NCI-H510A treated with DMSO at 0.1 percent for 48 hours (cell line): ENCODE data around the gene NAXD.
"Not testable (repeated sequence)": the region's sequence is repeated elsewhere in the genome, so short reads cannot be mapped to it uniquely, and the experiment has no call there.

Source experiments
- DNase-seq: peaks from one replicate; lab custom pipeline; 2025; lab: John Stamatoyannopoulos, UW

The NAXD gene

DNA sequence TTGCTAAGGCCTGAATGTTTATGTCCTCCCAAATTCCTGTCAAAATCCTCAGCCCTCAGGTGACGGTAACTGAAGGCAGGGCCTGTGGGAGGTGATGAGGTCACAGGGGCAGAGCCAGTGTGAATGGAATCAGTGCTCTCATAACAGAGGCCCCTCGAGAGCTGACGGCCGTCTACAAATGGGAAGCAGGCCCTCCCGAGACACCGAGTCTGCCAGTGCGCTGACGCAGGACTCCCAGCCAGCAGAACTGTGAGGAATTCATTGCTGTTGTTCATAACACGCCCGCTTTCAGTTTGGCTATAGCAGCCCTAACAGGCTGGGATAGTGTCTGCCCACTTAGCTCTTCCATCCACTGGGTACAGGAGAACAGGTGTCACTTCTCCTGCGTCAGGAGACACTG, 49.3 kb downstream of the NAXD start:
- DNase-seq = no peak

- DNase-seq = no peak
Observed at GRCh38 chr13:110665491-110666254, 50.3 kb downstream of the NAXD start.

DNA sequence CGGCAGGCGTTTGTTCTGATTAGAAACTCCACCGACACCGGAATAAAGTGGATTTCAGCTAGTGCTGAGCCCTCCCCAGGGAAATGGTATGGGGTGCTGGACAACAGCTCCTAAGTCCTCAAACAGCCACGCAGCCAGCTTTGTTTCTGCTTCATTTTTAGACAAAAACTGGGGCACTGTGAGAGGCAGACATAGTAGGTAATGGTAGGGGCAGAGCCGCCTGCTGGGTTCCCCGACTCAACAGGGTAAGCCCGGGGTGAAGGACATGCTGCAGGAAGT, 50.8 kb downstream of the NAXD start:
- no peak for DNase-seq

DNA sequence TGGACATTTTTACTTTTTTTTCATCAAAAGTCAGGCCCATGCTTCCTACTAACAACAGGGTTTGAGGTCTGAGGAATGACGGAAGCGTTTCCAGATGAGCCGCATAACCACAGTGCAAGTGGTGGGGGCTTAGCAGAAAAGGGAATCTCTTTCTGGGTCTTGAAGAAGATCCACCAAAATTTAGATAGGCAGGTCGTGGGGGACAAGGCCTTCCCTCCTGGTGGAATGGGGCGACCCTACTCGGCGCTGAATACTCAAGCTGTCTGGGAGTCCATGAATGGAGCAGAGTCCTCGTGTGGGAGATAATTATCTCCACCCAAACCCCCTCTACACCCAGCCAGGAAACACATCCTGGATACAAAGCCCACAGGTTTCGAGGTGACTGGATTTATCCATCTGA, 53.7 kb downstream of the NAXD start:
- DNase-seq = no peak

DNA sequence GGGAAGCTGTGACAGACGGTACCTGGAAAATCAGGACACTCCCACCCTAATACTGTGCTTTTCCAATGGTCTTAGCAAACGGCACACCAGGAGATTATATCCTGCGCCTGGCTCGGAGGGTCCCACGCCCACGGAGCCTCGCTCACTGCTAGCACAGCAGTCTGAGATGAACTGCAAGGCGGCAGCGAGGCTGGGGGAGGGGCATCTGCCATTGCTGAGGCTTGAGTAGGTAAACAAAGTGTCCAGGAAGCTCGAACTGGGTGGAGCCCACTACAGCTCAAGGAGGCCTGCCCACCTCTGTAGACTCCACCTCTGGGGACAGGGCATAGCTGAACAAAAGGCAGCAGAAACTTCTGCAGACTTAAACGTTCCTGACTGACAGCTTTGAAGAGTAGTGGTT, 54.5 kb downstream of the NAXD start:
- not testable (repeated sequence) for DNase-seq

GRCh38 chr13:110676595-110677587, 61.5 kb downstream of the NAXD start:
- DNase-seq = no peak

DNA sequence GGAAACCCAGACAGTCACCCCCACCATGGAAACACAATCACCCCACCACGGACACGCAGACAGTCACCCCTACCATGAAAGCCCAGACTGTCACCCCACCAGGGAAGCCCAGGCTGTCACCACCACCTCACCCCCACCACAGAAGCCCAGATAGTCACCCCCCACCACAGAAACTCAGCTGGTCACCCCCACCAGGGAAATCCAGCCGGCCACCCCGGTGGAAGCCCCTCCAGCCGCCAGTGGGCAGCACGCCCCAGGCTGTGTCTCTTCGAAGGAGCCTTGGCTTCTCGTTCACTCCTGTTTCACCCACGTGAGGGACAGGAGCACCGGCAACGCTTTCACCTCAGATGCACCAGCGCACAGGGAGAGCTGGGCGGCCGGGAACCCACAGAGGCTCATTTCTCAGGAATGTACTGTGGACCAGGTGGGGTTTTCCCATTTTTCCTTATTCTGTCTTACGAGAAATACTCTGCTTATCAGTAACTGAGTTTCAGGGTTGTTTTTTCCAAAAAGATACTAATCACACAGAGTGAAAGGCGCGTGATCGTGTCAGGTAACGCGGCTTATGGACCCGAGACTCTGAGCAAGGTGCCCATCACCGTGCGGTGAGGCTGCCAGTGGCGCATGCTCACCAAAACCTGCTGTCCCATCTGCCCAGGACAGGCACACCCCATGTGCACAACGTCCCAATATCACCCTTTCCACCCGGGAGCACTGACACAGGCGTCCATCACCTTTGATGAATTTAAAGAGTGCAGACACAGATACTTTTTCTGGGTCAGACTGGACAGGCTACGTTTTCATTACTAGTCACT, 62.6 kb downstream of the NAXD start:
- DNase-seq = no peak

DNA sequence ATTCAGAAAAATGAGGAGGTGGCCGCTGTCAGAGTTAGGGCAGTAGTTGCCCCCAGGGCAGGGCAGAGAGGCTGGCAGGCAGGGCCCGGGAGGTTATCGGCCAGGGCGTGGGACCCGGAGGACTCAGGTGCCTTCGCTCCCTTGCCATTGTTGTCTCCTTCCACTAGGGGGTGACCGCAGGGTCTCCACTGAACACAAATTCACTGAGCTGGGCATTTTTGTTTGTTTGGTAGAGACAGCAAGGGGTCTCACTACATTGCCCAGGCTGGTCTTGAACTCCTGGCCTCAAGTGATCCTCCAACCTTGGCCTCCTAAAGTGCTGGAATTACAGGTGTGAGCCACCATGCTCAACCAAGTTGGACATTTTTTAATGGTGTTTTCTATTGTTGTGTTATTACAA, 65.5 kb downstream of the NAXD start:
- no peak for DNase-seq

DNA sequence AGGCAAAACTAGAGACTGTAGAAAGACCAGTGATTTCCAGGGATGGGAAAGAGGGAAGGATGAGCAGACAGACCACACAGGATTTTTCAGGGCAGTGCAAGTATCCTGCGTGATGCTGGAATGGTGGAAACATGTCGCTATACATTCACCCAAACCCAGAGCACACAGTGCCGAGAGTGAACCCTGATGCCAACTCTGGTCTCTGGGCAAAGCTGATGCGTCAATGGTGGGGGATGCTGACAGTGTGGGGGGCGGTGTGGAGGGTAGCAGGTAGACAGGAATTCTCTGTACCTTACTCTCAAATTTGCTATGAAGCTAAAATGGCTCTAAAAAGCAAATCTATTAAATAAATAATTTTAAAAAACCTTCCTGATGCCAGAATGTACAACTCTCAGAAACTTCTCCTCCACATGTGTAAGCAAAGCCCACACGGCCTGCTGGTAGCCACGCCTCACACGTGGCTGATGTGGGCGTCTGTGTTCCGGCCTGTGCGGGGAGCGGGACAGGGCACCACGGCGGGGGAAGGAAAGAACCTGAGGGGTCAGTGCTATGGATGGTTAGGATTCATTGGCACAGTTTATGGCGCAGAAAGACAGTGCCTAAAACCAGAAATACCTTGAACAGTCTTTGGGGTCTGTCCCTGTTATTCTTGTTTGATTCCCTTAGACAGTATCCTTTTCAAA, 66.7 kb downstream of the NAXD start:
- no peak for DNase-seq

- no peak for DNase-seq
Observed at GRCh38 chr13:110682746-110683145, 67.4 kb downstream of the NAXD start.

DNA sequence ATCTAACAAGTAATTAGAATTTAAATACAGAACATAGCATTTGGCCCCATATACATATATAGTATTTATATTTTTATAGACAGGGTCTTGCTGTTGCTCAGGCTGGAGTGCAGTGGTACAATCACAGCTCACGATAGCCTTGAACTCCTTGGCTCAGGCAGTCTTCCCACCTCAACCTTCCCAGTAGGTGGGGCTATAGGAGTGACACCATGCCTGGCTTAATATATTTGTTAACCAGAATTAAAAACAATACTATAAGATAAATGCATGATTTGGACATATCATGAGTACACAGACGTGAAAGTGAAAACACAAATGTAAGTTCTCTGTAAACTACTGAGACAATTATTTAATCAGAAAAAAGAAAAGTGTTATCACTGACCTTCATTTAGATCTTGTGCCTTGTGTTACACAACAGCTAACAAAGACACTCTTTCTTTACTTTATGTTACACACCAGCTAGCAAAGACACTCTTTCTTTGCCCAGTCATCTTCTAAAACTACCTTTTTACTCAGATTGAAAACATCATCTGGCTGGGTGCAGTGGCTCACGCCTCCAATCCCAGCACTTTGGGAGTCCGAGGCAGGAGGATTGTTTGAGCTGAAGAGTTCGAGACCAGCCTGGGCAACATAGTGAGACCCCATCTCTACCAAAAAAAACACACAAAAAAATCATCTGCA, 68.0 kb downstream of the NAXD start:
- no peak for DNase-seq

- DNase-seq = no peak
Observed at GRCh38 chr13:110683921-110684320, 68.6 kb downstream of the NAXD start.

DNA sequence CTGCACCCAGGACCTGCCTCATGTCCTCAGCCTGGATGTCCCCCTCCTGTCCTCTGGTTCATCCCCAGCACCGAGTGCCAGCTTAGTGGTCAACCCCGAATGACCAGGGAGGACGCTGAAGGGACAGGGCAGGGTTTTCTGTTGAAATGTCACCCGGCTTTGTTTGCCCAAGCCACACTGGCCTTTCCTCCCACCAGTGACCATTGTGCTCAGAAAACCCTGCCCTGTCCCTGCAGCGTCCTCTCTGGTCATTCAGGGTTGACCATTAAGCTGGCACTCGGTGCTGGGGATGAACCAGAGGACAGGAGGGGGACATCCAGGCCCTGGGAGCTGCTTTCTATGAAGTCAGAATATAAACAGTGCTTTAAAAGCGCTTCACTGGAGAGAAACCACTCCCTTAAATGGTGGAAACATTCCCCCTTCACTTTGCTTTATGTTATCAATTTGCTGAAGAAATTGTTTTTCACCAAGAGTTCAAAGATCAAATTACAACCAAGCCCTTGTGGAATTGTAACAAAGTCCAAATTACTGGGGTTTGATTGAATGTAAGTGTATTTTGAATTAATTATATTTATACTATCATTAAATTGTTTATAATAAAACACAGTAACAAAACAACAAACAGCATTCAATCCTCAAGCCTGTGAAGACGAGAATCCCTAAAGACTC, 69.2 kb downstream of the NAXD start:
- DNase-seq = no peak

DNA sequence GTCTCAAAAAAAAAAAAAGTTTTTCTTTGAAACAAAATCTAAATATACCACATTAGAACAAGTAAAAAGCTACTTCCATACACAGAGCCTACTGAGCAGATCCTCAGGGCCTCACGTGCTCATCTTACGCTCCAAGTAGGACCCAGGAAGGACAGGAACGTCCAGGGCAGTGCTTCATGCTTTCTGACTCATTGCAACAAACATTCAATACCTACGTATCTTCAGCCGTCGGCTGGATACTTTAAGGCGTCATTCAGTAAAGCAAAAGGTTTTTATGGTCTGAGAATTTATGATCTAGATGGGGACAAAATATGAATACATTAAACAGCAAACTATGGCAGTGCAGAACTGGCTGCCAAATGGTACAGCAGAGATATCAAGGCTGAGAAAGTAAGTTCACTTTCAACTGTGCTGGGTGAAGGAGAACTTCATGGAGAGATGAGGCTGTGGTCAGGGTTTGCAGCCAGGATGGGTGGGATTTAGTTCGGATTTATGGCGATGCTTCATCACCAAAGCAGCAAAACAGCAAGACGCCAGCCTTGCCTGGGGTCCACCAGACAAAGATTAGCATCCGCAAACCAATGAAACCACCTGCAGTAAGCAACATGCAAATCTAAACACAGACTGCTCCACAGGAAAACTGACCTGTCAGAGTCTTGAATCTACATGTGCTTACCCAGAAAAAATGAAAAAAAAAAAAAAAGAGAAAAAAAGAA, 70.1 kb downstream of the NAXD start:
- no peak for DNase-seq

GRCh38 chr13:110687736-110688135, 72.4 kb downstream of the NAXD start:
- no peak for DNase-seq

- no peak for DNase-seq
Observed at GRCh38 chr13:110689041-110689440, 73.7 kb downstream of the NAXD start.
